ENCODE measurements around the gene FHL3. TPM values are rescaled to one million over a fixed set of nuclear protein-coding genes. Genes with fewer than 3 reads are reported as not detected.
"Not testable (repeated sequence)": the region's sequence is repeated elsewhere in the genome, so short reads cannot be mapped to it uniquely, and the experiment has no call there.

FHL3 gene
- total RNA-seq, 1 donor from 2014 or later, result 13.6 TPM

DNA sequence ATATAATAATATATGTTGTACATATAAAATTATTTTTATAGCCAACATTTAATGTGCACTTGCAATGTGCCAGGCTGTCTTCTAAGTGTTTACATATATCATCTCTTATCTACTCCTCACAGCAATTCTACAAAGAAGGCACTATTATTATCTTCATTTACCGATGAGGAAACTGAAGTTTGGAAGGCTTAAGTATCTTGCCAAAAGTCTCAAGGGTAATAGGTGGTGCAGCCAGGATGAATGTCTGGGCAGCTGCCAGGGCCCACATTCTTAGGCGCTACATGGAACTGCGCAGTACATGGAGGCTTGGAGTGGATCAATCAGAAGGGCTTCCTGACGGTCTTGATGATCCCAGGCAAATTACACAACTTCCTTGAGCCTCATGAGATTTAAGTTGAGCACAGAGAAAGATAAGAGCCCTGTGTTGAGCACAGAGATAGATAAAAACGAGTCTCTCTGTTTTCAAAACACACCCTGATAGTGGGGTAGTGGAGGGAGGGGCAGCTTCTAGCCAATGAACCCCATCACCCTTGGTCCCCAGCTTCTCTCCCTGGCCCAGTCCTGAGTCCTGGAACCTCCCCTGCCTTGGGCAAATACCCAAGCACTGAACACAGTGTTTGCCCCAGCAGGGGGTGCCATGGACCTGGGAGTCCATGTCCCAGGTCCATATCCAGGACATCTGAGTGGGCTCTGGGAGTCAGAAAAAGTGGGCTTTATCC is 32.1 kb upstream of the FHL3 start:
- no peak for DNase-seq (ENCODE audit: low spot score)

DNA sequence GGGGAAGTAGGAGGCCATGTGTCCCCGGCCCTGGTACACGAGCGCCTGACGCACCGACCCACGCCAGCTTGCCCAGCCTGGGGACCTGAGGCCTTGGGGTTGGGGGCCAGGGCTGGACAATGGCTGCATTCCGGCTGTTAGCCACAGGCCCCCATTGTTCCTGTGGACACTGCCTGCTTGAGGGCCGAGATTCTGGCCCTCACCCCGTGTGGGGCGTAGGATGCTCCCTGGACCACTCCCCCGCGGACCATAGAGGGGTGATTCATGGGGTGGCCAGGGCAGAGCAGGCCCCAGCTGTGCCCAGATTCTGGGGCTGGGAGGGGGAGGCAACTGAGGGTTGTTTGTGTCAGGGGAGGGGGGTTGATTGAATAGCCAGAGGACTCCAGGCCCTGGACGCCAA is 29.6 kb upstream of the FHL3 start:
- DNase-seq (ENCODE audit: low spot score), result no peak

DNA sequence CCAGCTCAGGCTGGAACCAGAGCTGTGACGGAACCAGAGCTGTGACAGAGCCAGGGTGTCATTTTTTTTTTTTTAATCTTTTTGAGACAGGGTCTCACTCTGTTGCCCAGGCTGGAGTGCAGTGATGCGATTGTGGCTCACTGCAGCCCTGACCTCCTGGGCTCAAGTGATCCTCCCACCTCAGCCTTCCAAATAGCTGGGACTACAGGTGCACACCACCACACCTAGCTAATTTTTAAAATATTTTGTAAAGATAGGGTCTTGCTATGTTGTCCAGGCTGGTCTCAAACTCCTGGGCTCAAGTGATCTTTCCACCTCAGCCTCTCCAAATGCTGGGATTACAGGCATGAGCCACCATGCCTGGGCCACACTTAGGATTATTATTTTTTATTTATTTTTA is 27.7 kb upstream of the FHL3 start:
- not testable (repeated sequence) for DNase-seq (ENCODE audit: low spot score)

DNA sequence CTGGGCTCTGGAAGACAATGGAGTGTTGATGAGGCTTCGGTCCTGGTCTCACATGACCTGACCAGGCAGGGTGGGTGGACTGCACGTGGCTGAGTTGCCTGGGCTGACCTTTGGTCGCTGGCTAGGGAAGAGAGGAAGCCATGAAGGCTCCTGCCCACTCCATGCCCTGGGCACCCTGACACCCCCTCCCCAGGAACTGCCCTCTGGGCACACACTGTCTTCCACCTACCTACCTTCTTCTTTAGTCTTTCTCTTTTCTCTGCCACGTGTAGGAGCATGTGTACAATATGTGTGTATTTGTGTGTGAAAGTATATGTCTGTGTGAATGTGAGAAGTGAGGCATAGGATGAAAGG is 26.2 kb upstream of the FHL3 start:
- no peak for DNase-seq (ENCODE audit: low spot score)

DNA sequence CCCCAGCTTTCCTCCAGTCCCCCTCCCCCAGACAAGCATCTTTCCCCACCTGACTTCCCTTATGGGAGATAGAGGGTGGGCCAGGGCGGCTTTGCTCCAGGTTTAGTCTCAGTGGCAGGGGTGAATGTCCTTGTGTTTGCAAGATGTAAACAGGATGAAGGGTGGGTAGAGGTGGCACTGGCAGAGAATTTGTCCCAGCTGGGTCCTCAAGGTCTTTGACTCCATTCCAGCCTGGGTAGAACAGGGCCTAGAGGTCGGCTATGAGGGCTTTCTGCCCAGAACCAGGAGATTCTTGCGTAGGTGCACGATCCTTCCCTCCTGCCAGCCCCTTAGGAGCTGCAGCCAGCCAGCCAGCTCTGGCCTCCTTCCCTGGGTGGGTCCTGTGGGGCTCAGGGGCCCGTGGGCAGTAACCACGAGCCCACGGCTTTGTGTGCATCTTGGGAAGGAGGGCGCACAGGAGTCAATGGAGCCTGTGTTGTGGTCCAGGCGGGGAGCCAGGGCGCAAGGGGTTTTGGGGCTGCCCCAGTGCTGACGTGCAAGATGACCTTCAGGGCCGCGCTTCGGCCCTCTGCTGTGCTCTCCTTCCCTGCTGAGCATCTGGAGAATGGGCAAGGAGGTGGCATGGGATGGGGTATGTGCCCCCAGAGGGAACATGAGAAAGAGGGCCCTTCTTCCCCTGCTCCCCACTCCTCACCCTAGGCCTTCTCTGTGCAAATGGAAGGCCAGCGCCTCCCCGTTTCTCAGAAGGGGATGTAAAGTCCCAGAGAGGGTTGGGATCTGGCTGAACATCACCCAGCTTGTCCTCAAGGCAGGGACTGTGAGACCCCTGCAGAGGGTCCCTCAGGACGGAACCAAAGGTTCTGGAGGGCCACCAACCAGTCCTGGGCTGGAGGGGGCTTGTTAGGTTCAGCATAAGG is 25.5 kb upstream of the FHL3 start:
- no peak for DNase-seq (ENCODE audit: low spot score)

DNA sequence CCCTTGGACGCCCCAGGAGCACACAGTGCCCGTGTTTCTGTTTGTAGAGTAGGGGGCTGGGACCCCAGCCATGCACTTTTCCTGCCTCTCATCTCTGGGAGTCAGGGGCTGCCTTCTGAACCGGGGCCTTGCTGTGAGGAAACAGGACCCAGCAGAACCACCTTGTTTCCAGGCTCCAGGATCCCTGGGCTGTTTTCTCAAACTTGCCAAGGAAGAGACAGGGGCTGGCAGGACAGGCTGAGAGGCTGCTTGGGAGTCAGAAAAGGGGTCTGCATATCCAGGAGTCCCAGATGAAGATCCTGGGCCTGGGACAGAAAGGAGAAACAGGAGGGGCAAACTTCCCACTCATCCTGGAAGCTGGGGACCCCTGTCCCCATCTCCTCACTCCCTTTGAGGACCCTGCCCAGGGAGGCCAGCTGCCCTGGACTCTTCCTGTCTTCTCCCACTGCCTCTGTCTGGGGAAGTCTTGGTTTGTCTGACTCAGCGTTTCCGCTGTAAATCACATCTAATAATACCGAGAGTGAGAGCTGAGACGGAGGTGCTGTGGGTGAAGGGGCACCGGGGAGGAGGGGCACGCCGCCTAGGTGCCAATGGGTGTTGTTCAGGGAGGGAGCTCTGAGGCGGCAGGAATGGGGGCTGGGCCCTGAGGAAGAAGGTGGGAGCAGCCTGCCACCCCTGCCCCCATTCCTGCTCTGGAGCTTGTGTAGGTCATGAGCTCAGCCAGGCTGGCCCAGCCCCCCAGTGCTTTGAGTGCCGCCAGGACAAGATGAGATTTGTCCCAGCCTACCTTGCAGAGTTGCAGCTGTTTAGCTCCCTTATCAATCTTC is 24.6 kb upstream of the FHL3 start:
- no peak for DNase-seq (ENCODE audit: low spot score)

DNA sequence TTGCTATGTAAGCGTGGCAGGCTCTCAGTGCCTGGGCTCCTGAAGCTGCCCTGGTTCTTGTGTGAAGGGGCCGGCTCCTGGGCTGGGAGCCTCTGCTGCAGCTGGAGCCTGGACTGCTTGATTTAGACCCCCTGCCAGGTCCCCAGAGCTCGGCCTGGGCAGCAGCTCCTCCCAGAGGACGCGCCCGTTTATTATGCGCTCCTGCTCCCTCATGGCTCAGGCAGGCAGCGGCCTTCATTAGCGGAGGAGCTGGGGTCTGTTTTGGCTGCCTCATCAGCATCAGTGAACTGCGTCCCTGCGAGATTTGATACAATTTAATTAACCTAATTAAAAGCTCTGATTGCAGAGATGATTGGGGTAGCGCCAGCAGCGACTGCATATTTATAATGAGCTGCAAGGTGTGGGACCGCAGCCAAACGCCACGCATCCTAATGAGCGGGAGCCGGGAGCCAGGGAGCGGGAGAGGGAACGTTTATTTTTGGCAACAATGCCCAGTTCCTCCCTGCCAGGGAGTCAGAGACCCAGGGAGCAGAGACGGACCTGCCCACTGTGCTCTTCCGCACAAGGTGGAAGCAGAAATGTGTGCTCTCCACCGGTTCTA is 23.9 kb upstream of the FHL3 start:
- no peak for DNase-seq (ENCODE audit: low spot score)

DNA sequence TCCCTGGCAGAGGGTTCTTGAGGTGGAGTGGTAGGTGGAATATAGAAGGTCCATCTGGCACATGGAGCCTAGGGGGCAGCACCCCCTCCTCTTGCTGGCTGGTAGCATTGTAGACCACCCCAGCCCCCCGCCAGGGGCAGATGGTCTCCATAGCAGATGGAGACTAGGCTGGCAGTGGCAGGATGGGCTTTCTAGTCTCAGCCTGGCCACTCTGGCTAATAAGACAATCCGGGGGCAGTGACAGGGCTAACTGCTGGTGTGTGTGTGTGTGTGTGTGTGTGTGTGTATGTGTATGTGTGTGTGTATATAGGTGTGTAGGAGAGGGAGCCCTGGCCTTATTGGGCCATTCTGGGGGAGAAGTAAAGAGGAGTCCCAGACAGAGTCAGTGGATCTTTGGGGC is 23.4 kb upstream of the FHL3 start:
- no peak for DNase-seq (ENCODE audit: low spot score)

DNA sequence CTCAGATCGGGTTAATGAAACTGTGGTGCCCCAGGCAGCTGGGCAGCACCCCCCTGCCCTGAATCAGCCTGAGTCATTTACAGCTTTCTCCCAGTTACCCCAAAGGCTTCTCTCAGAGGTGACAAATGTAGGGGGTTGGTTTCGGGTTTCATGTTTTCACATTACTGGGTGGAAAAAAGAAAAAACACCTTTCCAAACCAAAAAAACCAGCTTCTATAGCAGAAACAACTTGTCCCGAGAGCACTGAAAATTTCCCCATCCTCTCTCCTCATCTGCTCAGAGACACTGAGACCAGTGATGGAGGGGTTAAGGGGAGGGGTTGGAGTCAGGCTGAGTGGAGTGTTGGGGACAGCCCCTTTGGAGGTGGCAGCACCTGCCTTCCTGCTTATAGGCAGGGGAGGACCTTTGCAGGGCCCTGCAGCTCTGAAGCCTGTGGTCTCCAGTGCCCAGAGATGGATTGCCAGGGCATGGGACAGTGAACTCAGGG is 22.8 kb upstream of the FHL3 start:
- no peak for DNase-seq (ENCODE audit: low spot score)

DNA sequence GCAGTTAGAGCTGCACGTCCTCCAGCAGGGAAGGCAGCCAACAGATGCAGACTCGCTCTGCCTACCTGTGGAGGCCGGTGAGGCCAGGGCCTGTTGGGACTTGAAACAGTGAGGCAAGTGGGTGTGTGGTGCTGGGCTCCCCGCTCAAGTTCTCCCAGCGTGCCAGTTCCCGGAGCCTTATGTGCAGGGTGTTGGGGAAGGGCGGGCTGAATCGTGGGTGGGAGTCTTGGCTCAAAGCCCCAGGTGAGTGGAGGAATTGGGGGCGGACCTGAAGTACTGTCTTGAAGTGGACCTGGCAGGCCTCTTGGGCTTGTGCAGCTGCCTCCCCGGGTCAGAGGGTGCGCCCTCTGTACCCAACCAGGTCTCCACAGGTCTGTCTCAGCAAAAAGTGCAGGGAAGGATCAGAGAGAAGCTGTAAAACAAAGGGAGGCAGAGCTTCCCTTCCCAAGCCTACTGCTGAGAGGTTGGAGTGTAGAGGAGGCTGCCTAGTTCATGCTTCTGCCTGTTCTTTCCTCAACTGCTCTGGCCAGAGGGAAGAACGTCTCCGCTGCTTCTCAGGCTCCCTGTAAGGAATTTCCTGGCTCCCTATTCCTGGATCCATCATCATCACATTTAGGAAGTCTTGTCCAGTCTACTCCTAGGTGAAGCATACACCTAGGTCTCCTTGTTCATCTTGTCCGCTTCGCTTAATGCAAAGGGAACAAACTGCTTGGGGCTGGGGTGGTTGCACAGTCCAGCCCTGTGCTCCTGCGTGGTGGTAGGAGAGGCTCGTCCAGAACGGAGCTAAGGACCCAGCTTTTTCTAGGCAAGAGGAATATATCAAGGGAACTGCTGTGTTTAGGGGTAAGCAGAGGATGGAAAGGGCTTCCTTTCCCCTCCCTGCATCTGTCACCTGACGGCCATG is 22.1 kb upstream of the FHL3 start:
- DNase-seq (ENCODE audit: low spot score), result no peak

DNA sequence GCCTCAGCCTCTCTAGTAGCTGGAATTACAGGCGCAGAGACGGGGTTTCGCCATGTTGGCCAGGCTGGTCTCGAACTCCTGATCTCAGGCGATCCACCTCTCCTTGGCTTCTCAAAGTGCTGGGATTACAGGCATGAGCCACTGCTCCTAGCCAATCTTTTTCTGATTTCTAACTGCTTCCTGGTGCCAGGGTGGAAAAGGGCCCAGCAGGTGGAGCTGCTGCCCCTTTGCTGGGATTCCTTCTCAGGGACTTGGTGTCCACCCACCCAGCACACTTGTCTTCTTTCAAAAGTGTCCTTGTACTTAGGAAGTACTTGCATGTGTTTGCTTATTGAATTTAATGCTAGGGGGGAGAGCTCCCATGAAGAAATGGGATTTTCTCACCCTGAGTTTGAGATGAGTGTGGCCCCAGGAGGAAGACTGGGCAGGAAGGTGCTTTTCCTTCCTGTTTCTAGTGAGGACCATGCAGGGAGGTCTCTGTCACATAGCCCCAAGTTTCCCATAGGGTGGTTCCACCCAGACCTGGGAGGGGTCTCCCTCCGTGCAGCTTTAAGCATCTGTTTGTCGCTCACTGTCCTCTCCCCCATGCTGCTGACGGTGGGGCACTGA is 21.4 kb upstream of the FHL3 start:
- DNase-seq (ENCODE audit: low spot score), result no peak

DNA sequence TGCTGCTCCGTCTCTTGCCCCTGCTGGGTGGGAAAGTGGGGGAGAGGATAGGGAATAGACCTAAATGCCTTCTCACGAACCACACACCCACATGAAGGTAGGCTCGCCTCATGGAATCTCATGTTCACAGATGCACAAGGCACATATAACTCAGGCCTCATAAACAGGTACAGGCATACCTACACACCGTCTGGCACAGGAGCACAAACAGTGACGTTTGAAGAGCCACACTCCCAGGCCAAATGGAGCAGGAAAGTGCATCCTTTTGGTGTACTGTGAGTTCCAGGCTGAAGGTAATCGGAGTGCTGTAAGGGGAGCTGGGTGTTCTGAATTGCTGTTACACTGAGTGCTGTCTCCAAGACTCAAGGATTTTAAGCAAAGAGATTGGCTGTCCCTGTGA is 20.4 kb upstream of the FHL3 start:
- no peak for DNase-seq (ENCODE audit: low spot score)

DNA sequence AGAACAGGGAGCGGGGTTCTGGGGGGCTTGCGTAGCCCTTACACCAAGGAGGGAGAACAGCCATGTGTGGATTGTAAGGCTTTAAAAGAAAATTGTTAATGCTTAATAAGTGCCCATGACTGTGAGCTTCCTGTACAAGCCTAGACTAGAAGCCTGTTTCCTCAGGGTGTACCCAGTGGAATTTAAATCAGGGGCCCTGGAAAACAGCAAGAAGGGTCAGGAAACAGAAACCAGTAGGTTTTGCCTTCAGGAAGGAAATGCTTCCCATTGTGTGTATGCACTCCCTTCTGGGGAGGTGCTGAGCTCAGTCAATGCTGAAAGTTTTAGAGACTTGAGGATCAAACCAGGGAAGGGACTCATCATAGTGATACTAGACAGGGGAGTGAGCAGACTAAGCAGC is 19.9 kb upstream of the FHL3 start:
- no peak for DNase-seq (ENCODE audit: low spot score)

DNA sequence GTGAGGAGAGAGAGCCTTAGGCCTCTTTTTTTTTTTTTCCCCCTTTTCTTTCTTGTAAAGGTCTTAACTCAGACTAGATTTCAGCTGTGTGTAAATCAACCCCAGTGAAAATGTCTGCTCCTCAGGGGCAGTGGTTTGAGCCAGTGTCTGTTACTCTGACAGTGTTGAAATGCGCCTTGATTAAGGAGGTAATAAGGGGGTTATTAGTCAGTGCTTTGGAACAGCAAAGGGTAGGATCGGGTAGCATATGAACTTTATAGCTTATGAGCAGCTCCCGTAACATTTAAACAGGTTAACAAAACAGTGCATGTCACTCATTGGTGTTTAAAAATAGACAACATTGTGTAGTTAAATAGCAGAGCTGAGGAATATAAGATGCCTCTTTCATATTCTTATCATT is 17.5 kb upstream of the FHL3 start:
- no peak for DNase-seq (ENCODE audit: low spot score)

DNA sequence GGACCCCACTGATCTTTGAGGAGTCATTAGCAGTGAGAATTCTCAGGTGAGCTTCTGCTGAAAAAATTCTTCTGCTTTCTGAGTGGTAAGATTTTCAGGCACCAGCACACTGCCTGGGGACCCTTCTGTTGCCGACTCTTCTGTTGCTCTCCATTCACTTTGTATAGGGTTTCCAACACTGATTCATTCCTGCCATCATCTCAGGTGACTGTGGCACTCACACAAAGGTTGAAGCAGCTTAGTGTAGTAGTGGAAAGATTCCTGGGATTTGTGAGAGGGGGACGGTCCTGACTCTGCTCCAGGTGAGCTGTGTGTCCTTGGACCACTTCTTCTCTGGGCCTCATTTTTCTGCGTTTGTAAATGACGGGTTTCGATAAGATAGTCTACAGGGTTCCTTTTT is 16.7 kb upstream of the FHL3 start:
- no peak for DNase-seq (ENCODE audit: low spot score)

DNA sequence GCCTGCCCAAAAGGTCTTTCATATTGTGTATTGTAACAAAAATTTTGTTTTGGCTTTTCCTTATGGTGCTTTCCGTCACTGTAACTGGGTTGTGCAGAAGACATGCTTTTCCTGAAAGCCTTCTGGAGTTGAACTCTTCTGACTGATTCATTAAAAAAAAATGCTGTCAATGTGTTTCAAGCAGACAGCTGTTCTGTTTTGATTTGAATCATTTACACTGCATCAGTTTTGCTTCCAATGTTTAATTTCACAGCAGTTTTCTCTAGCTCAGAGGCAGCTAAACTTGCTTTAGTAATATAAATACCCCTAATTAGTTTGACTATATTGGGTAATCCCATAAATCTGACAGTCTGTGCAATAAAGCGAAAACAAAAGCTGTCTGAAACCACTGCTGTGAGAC is 15.1 kb upstream of the FHL3 start:
- DNase-seq (ENCODE audit: low spot score), result no peak

DNA sequence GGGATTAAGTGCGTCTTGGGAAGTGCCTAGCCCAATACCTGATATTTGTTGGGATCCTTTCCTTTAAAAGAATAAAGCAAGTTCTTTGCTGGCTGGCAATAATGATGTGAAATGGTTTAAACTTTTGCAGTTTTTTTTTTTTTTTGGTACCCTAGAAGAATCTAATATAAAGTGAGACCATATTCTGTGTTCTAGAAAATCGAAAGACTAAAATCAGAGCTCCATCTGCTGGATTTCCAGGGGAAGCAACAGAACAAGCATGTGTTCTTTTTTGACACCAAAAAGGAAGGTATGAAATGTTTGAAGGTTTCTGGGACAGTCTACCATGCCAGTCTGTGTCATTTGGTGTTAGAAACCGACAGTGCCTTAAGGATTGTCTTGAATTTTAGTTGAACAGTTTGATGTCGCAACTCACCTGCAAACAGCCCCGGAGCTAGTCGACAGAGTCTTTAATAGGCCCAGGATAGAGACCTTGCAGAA is 13.6 kb upstream of the FHL3 start:
- DNase-seq (ENCODE audit: low spot score), result no peak

DNA sequence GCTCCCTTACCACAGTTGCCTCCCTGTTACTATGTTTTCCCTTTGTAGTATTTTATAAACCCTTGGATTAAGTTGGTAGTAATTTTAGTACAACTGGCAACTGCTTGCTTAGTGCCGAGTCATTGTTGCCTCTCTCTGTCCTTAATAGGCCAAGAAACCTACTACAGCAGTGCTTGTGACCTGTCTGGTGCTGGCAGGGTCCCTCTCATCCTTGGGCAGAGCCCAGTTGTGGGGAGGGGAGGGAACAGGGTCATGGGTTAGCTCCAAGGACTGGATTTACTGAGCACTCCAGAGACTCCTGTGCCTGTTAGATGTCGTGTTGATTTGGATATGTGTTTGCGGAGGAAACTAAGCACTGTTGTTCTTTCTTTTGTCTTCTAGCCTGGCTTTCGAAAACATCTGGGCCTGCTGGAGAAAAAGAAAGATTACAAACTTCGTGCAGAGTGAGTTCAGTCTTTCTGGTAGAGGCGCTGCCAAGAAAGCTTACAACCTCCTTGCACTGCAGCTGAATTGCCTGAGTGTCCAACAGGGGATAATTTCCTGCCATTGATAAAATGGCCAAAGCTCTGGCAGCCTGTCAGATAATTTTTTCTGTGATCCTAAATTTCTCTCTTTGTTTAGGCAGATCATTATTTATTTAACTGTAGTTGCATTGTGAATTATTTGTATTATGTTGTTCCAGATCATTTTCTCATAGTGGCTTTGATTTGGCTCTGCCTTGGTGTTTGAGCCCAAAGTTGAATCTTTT is 10.8 kb upstream of the FHL3 start:
- DNase-seq (ENCODE audit: low spot score), result no peak

Data from mesenteric fat pad (tissue), 1 donor.